GM19452 (cell line): ENCODE data around the gene NRXN2.
"Not testable (repeated sequence)": the region's sequence is repeated elsewhere in the genome, so short reads cannot be mapped to it uniquely, and the experiment has no call there.

Source experiments
- ATAC-seq: cut with Tn5 transposase; IDR thresholded peaks from one replicate; pipeline ENCODE4 v1.9.1; 2021; ENCODE audit not compliant: unreplicated experiment

Gene NRXN2

DNA sequence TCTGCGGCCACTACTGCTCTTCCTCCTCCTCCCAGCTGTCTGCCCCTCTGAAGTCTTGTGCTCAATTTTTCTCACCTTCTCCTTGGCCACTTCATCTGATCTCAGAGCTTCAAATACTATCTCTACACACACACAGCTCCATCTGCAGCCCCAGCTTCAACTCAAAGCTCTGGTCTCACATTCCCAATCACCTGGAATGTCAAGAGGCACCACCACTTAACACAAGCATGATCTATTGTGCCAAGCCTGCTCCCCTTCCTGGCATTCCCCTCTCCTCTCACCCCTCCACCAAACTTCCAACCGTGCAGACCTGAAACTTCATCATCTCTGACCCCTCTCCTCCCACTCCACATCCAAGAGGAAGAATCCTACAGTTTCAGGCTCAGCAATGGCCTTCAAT is 17.5 kb downstream of the NRXN2 start:
- no peak for ATAC-seq

DNA sequence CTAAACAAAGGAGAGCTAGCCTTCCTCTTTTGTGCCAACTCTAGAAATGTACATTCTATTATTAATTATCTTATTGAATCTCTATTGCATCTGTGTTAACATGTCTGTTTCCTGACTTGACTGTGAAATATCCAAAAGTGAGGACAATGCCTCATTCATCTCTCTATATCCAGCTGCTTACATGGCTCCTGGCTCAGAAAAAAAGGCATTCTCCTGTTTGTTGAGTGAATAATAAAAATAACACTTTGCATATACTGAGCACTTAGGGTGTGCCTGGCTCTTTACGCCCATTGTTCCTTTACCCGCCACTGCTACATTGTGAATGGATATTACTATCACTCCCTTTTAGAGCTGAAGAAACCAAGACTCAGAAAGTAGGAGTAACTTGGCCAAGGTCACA is 19.9 kb downstream of the NRXN2 start:
- no peak for ATAC-seq

DNA sequence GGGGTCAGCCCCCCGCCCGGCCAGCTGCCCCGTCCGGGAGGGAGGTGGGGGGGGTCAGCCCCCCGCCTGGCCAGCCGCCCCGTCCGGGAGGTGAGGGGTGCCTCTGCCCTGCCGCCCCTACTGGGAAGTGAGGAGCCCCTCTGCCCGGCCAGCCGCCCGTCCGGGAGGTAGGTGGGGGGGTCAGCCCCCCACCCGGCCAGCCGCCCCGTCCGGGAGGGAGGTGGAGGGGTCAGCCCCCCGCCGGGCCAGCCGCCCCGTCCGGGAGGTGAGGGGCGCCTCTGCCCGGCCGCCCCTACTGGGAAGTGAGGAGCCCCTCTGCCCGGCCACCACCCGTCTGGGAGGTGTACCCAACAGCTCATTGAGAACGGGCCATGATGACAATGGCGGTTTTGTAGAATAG is 21.0 kb downstream of the NRXN2 start:
- ATAC-seq = not testable (repeated sequence)

DNA sequence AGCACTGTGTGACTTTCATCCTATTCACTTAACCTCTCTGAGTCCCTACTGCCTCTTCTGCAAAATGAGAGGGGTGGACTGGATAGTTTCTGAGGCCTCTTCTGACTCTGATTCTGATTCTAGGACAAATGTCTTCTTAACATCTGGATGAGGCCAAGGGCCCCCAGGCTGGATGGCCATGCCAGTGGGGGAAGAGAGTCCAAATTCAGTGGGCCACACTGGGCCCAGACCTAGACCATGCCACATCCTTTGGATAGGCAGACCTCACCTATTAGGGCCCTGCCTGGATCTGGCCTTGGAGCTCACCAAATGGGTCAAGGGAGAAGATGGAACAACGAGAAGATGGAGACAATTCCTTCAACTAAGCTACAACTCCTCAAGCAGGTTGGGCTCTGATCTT is 24.6 kb downstream of the NRXN2 start:
- no peak for ATAC-seq

DNA sequence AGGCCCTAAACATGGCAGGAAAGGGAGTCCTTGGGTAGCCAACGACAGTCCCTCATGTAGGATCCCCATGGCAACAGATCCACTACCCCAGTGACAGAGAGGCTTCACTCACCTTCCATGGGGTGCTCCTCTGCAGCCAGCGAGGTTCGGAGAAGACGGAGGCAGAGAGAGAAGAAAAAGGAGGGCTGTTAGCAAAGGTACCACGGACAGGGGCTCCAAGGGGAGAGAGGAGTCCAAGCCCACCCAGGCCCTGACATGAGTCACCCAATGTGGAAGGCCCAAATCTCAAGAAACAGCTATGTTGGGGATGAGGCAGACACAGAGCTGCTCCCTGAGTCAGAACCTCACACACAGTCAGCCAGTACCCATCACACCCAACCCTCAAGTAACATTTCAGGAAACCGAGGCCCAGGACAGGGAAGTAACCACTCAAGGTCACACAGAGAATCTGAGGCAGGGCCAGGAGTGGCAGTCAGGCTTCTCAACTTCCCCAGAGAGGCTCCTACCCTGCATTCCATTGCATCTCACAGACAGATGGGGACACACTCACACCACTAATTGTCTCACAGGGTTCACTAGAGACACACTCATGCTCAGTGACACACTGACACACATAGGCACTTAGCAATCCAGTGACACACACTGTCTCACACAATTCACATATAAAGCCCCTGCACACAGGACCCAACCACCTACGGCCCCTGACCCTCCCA is 25.2 kb downstream of the NRXN2 start:
- no peak for ATAC-seq

DNA sequence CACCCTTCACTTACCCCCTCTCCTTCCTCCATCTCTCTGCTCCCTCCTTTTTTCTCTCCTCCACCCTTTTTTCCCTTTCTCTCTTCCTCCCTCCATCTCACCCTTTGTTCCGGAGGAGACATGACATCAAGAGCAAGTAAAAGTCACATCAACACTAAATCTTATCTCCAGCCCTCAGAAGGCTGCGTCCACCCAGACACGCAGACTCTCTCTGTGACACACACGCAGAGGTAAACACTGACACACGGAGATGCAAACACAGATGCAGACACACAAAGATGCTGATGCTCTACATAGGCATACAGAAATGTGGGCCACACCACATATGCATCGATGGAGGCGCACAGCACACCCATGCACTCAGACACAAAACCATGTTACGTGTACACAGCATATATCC is 27.0 kb downstream of the NRXN2 start:
- no peak for ATAC-seq

DNA sequence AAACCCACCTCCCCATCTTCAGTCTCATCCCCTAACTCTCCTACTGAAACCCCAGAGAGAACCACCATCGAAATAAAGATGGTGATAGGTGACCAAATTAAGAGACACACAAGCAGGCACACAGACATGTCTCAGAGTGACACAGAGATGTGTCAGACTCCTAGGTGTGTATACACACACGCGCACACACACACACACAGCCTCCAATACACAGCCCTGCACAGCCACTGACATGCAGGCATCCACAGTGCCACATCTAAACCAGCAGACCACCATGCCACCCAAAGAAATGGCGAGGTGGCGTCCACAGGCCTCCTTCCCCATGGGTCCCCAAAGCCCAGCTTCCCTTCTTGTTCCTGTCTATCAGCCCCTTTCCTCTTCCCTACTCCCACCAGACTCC is 27.4 kb downstream of the NRXN2 start:
- ATAC-seq = no peak

DNA sequence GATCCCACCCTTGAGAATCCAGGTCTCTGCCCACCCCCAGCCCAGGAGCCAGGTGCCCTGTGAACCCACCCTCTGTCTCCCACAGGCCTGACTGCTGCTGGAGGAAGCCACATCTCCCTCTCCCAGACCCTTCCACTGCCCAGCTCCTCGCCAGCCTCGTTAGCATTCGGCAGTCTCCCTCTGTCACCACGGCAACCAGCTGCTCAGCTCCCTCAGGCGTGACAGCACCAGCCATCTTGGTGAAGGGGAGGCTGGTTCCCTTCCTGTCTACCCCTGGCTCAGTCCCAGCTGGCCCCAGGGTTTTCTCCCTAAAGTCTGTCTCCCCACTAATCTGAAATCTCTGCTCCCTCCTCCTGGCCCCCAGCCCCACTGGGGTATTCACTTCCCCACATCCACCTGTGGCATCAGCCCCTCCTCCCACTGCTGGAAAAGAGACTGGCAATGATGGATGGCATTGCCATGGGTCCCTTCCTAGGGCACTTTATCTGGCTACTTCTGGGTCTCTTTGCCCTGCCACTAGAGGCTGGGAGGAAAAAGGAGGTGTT is 28.1 kb downstream of the NRXN2 start:
- ATAC-seq = no peak

DNA sequence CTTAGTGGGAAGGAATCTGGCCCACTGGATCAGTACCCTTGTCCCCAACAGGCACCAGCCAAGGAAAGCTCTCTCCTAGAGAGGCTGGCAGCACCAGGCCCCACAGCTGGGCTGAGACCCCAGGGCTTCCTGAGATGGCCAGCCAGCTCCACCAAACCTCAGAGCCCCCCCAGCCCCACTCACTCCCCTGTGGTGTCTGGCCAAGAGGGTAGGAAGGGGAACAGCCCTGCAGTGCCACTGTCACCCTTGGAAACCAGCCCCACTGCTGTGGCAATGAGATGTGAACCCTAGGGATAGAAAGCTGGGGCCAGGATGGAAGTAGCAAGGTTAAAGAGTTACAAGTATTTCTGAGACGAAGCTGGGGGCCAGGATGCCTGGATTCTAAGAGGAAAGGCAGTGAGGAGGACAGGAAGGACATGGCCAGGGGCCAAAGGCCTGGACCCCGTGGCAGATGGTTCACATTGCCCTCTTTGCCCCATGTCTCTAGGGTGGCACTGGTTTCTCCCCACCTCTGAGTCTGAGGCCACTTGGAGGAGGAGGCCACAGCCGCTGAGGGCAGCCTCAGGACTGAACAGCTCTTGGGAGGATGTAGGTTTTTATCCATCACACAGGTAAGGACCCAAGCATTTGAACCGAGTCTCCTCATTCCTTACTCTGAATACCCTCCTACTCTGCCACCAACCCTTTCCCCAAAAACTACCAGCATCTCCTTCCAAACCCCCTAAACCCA is 28.8 kb downstream of the NRXN2 start:
- ATAC-seq = no peak

DNA sequence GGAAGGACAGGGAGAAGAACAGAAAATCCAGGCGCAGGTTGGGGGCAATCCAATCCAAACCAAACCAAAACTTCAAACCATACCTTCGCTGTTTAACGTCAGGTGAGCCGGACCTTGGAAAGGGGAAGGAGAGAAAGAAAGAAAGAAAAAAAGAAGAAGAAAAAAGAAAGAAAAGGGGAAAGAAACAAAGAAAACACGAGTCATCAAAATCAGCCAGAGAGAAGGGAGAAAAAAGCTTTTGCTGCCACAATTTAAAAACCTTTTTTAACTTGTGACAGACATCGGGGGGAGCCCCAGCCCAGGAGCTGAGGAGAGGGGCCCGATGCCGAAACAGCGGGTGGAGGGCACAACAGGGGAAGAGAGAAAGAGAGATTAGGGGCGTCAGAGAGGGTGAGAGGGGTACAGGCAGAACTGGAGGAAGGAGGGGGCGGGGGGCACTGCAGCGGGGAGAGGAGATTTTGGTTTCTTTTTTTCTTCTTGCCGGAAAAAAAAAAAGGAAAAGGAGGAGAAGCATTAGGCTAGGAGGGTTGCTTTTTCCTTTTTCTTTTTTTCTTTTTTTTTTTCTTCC is 30.1 kb downstream of the NRXN2 start:
- no peak for ATAC-seq

DNA sequence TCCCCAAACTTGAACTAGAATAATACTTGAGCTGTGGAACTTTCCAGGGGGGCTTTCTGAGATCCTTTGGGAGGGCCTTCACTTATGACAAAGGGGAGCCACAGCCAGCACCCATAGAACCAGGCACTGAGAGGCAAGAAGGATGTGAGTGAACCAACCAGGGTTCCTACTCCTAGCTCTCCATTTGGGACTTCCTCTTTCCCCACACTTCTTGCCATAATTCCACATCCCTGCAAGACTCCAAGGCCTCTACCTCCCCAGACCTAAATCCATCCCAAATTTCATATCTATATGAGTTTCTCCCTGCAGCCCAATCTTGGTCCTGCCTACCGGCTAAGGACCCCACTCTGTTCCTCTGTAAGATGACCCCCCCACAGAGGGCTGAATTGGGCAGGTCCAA is 31.5 kb downstream of the NRXN2 start:
- no peak for ATAC-seq

DNA sequence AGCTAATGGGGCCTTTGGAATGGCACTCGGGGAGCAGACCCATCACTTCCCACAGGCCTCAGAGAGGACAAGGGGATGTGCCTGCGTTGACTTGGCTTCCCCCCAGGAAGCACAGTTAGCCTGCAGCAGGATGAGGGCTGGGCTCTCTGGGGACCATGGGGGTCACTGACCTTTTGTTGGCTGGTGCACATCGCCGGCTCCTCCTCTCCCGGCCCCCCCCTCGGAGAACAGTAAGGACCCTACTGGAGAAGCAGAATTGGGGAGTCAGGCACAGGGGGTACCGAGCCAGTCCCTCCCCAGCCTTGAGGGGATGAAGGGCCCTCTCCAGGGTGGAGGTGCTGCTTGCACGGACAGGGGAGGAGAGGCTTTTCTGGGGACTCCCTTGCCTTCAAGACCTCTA is 32.8 kb downstream of the NRXN2 start:
- ATAC-seq = no peak

DNA sequence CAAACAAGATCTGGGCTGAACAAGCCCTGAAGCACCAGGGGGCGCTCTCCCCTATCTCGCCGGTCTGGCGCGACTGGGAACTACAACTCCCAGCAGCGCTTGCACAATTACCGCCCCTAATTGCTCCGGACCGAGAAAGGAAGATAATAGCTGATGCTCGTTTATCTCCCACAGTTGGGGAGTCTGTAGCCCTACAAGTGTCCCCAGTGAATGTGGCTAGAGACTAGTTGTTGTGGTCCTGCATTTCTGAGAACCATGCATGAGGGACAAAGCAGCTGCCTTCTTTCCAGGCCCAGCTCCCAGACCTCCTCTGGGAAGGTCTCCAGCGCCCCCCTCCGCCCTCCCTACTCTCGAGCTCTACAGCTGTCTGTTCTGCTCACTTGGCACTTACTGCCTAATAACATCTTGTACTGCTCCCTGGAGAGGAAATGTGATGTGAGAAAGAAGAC is 34.4 kb downstream of the NRXN2 start:
- ATAC-seq = peak; percentile 71

DNA sequence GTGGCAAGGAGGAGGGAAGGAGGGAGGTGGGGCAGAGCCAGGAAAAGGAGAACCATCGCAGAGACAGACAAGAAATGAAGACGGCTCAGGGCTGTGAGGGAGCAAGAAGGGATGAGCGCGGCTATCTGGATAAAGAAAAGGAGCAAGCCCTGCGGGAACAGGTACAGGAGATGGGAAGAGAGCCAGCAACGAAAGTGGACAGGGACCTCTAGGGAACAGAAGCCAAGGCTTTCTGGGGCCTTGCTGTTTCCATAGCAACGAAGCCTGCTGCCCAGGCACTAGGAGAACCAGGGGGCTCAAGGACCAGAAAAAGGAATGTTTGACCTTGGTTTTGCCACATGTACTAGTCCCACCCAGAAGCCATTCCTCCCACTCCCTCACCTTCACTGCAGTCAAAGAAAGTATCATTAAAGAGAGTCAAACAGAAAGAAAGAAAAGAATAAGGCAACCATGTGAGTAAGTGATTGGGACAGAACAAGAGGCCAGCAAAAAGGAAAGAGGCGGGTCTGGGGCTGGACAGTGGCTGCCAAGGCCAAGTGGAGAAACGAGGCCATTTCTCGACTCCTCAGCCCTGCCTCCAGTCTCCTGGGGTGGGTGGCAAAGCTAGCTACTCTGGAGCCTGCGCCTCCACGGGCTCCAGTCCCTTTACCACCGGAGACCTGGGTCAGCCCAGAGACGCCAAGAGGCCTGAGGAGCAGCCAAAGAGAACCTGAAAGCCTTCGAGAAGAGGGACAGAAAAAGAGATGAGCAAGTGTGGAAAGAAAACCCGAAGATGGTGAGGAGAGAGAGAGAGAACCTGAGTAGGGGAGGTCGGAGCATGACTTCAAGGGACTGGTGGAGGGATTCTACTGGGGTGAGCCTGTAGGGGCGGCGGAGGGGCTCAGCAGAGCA is 35.1 kb downstream of the NRXN2 start:
- ATAC-seq = no peak

DNA sequence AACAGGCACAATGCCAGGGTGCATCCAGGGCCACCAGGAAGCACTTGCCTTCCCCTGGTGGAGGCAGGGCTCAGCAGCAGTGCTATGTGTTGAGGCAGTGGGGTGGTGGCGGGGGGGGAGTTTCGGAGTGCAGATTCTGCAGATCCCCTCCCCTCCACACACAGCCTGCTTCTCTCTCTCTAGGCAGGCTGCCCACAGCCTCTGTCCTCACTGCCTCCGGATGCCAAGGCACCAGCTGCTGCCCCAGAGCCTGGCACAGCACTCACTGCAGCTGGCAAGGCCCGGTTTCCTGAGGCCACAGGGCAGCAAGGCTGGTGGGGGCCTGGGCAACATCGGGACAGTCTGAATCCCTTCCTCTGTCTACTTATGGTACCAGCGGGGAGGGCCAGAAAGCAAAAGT is 35.8 kb downstream of the NRXN2 start:
- ATAC-seq = no peak

DNA sequence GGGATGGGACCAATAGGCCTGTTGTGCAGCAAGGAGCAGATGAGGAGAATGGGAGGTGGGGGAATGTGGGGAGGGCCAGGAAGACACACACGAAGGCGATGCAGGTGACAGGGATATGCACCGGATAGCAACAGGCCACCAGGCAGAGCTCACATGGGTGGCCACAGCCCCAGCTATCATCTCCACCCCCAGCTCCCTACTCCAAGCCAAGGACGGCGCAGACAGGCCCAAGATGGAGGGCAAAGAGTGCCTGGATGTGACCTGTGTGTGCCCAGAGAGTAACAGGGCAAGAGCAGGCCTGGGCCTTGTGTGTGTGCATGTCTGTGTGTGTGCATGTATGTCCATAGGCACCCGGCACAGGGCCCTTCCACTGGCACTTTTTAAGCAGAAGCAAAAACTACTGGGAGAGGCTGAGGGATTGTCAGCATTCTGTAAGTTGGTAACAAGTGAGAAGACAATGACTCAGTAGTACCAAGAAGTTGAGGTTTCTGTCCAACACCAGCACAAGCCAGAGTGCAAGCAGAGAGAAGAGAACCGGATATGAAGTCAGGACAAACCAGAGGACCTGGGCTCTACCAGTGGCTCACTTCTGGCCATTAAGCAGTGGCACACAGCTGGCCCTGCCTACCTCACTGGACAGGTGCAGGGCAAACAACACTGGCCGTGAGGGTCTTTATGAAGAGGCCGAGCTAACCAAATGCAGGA is 36.4 kb downstream of the NRXN2 start:
- ATAC-seq = no peak

DNA sequence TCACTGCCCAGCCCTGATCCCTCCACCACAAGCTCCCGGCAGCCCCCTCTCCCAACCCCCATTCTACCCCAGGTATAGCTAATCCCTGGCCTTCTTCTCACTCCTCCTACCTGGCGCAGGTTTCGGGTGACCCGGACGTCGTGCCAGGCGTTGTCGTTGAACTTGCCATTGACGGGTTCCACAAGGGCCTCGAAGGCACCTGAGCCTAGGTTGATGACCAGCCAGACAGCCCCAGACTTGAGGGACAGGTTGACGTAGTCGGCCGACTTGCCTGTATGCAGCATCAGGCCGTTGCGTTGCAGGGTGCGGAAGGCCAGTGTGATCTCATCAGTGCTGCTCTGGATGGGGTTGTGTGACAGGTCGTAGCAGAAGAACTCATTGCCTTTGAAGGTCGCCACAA is 37.5 kb downstream of the NRXN2 start:
- ATAC-seq = no peak

DNA sequence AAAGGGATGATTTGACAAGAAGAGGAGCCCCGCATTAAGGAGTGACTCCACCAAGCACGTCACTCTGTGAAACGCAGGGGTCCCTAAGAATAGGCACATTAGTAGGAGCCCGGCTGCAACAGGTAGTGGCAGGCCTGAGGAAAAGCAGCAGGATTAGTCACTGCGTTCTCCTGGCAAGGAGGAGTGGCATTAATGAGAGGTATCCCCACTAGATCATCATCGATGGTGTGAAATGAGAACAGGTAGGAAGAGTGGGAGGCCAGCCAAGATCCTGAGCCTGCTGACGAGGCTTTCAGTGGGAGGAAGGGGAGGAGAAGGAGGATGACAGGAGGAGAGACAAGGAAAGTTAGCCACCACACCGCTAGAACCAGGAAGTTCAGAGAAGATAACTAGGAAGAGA is 38.6 kb downstream of the NRXN2 start:
- ATAC-seq = no peak

DNA sequence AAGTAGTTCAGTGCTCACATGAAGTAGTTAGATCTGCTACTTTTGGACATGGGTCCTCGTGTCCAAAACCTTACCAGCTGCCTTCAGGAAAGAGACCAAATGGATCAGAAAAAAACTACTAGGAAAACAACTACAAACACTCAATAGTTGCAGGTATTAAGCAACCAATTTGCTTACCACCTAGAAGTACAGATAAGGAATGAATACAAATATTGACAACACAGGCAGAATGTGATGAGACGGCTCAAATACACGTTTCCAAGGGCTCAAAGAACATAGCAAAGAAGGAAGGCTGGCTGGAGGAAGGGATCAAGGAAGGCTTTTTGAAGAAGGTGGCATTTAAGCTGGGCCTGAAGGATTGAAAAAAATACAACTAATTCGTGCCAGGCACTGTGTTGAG is 41.8 kb downstream of the NRXN2 start:
- ATAC-seq = no peak

DNA sequence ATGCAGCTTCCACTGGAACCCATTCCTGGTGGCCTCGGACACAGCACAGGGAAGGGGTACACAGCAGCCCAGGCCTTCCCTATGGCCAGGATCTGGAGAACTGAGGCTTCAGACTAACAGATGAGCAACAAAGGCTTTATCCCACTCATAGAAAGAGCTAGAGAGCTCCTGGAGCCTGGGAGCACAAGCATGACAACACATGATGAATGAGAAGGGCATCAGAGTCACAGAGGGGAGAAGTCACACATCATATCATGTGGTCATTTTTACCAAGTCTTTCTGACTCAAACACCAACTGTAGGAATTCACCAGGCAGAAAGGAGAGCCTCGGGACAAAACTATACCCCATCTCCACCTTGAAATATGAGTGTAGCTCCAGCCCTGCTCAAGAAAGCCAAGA is 43.2 kb downstream of the NRXN2 start:
- ATAC-seq = no peak
